ENCODE measurements around the gene MTHFD1L. TPM values are rescaled to one million over a fixed set of nuclear protein-coding genes. Genes with fewer than 3 reads are reported as not detected.
"Not testable (repeated sequence)": the region's sequence is repeated elsewhere in the genome, so short reads cannot be mapped to it uniquely, and the experiment has no call there.

The MTHFD1L gene
- total and polyA plus RNA-seq, 3 experiments from 2014 or later: 5.8 to 108 (median 102) TPM

DNA sequence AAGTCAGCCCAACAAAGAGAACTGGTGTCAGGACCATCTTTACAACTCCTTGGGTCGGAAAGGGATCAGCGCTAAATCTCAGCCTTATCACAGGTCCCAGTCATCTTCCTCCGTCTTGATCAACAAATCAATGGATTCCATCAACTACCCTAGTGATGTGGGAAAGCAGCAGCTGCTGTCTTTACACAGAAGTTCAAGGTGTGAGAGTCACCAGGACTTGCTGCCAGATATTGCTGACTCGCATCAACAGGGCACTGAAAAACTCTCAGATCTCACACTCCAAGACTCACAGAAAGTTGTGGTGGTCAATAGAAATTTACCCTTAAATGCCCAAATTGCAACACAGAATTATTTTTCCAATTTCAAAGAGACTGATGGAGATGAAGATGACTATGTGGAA is 25.3 kb upstream of the MTHFD1L start:
- POLR2A ChIA-PET: no interaction called here
- no peaks in the 10 kb centered on the region for H3K9me3 ChIP-seq (ENCODE audit: low read length)
- H3K4me1 Mint-ChIP-seq: no peaks in the 10 kb centered on the region
- CTCF ChIA-PET: no interaction called here
- H3K4me3 Mint-ChIP-seq: no peak overlapping the region
- H3K27ac ChIP-seq (ENCODE audit: low read depth, low read length): no peak overlapping the region
- no peak overlapping the region for H3K27ac Mint-ChIP-seq
- H3K27me3 Mint-ChIP-seq: no peaks in the 10 kb centered on the region
- H3K27me3 ChIP-seq (ENCODE audit: insufficient read depth, low read length, poor library complexity, severe bottlenecking): no peaks in the 10 kb centered on the region
- H3K4me1 ChIP-seq (ENCODE audit: insufficient read depth, low read length): no peaks in the 10 kb centered on the region
- no peaks in the 10 kb centered on the region for H3K36me3 ChIP-seq (ENCODE audit: insufficient read depth, low read length)
- no peak for DNase-seq
- no peaks in the 10 kb centered on the region for H3K9me3 Mint-ChIP-seq
- no peak overlapping the region for H3K4me3 ChIP-seq (ENCODE audit: low read length)
- H3K36me3 Mint-ChIP-seq: peaks cover 0 to 32% (median 0%) of the 10 kb centered on the region in 3 donors

DNA sequence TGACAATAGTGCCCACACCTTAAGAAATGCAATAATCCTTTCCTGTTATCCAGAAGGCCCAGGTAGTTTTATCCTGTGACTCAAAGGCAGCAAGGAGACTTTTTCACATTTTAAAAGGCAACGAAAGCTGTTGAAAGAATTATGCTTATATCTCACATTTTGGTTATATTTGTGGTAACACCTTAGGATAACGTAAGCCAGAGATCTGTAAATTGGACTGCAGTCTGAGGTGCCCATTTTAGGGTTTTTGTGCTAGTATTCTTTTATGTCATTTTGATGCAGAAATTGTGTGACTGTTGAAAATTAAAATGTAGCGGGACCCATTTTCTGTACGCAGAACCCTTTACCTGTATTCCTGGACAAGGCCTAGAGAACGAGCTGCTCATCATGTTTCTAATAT is 24.3 kb upstream of the MTHFD1L start:
- Mint-ChIP-seq H3K9me3 (no peaks in the 10 kb centered on the region), H3K36me3 (peaks cover 0 to 30% (median 0%) of the 10 kb centered on the region in 3 donors), H3K27ac (no peak overlapping the region), H3K4me3 (no peak overlapping the region), H3K4me1 (no peaks in the 10 kb centered on the region), H3K27me3 (no peaks in the 10 kb centered on the region)
- no peaks in the 10 kb centered on the region for H3K36me3 ChIP-seq (ENCODE audit: insufficient read depth, low read length)
- no peak for DNase-seq
- no peak overlapping the region for H3K27ac ChIP-seq (ENCODE audit: low read depth, low read length)
- CTCF ChIA-PET: no interaction called here
- POLR2A ChIA-PET: interaction anchor here (0.6 kb wide), 1 partner anchor 971 kb away, joined by 3 read pairs; no protein-coding TSS in a partner anchor
- no peaks in the 10 kb centered on the region for H3K4me1 ChIP-seq (ENCODE audit: insufficient read depth, low read length)
- H3K4me3 ChIP-seq (ENCODE audit: low read length): no peak overlapping the region
- no peaks in the 10 kb centered on the region for H3K27me3 ChIP-seq (ENCODE audit: insufficient read depth, low read length, poor library complexity, severe bottlenecking)
- H3K9me3 ChIP-seq (ENCODE audit: low read length): no peaks in the 10 kb centered on the region

GRCh38 chr6:150841697-150842096 is 23.8 kb upstream of the MTHFD1L start:
- Mint-ChIP-seq H3K27ac (no peak overlapping the region), H3K36me3 (peaks cover 0 to 30% (median 0%) of the 10 kb centered on the region in 3 donors), H3K4me1 (no peaks in the 10 kb centered on the region), H3K4me3 (no peak overlapping the region), H3K27me3 (no peaks in the 10 kb centered on the region), H3K9me3 (no peaks in the 10 kb centered on the region)
- no peak overlapping the region for H3K27ac ChIP-seq (ENCODE audit: low read depth, low read length)
- H3K4me1 ChIP-seq (ENCODE audit: insufficient read depth, low read length): no peaks in the 10 kb centered on the region
- H3K4me3 ChIP-seq (ENCODE audit: low read length): no peak overlapping the region
- H3K9me3 ChIP-seq (ENCODE audit: low read length): no peaks in the 10 kb centered on the region
- DNase-seq: no peak
- POLR2A ChIA-PET: interaction anchor here (0.6 kb wide), 1 partner anchor 971 kb away, joined by 3 read pairs; no protein-coding TSS in a partner anchor
- CTCF ChIA-PET: no interaction called here
- H3K36me3 ChIP-seq (ENCODE audit: insufficient read depth, low read length): no peaks in the 10 kb centered on the region
- H3K27me3 ChIP-seq (ENCODE audit: insufficient read depth, low read length, poor library complexity, severe bottlenecking): no peaks in the 10 kb centered on the region

DNA sequence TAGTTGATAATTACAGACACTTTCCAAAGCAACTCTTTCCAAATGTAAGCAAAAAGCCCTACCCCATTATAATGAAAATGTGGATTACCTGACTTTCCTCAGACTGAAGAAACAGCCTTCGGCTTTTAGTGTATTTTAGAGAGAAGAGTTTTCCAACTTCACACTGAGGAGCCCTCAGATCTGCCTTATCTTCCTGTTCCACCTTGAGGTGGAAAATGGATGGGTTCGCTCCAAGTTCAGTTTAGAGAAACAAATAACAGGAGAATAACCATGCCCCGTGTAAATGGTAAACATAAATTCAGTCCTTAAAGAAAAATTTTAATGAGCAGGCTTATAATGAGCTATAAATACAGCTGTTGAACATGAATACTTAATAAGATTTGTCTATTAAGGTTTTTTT is 21.1 kb upstream of the MTHFD1L start:
- H3K36me3 Mint-ChIP-seq: peaks cover 0 to 29% (median 0%) of the 10 kb centered on the region in 3 donors
- H3K27ac Mint-ChIP-seq: no peak overlapping the region
- no peak overlapping the region for H3K4me3 ChIP-seq (ENCODE audit: low read length)
- H3K27me3 Mint-ChIP-seq: peaks cover 1 to 3% of the 10 kb centered on the region in 2 donors
- ChIA-PET POLR2A (no interaction called here), CTCF (interaction anchor here (0.9 kb wide), 1 partner anchor 24 kb away, joined by 3 read pairs; no protein-coding TSS in a partner anchor)
- H3K9me3 Mint-ChIP-seq: no peaks in the 10 kb centered on the region
- H3K36me3 ChIP-seq (ENCODE audit: insufficient read depth, low read length): no peaks in the 10 kb centered on the region
- no peak overlapping the region for H3K4me3 Mint-ChIP-seq
- no peaks in the 10 kb centered on the region for H3K4me1 Mint-ChIP-seq
- no peaks in the 10 kb centered on the region for H3K27me3 ChIP-seq (ENCODE audit: insufficient read depth, low read length, poor library complexity, severe bottlenecking)
- H3K9me3 ChIP-seq (ENCODE audit: low read length): no peaks in the 10 kb centered on the region
- no peaks in the 10 kb centered on the region for H3K4me1 ChIP-seq (ENCODE audit: insufficient read depth, low read length)
- H3K27ac ChIP-seq (ENCODE audit: low read depth, low read length): no peak overlapping the region
- DNase-seq: no peak

DNA sequence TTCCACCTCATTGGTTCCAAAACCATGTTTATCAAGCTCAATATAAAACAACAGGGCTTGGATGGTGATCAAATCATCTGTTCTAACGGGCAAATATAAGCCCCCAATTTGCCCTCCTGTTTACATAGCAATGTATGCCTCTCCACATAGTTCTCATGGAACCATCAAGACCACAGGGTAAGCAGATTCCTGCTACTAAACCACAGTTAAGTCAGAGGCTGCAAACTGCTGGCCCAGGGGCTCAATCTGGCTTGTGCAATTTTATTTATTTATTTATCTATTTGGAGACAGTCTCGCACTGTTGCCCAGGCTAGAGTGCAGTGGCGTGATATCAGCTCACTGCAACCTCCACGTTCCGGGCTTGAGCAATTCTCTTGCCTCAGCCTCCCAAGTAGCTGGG is 18.9 kb upstream of the MTHFD1L start:
- no peaks in the 10 kb centered on the region for H3K9me3 Mint-ChIP-seq
- CTCF ChIA-PET: no interaction called here
- POLR2A ChIA-PET: no interaction called here
- no peak for DNase-seq
- peaks cover 3% of the 10 kb centered on the region in 2 donors for H3K27me3 Mint-ChIP-seq
- no peak overlapping the region for H3K27ac Mint-ChIP-seq
- Histone ChIP-seq H3K4me1 (ENCODE audit: insufficient read depth, low read length) (no peaks in the 10 kb centered on the region), H3K27ac (ENCODE audit: low read depth, low read length) (no peak overlapping the region), H3K9me3 (ENCODE audit: low read length) (no peaks in the 10 kb centered on the region), H3K4me3 (ENCODE audit: low read length) (no peak overlapping the region), H3K36me3 (ENCODE audit: insufficient read depth, low read length) (no peaks in the 10 kb centered on the region), H3K27me3 (ENCODE audit: insufficient read depth, low read length, poor library complexity, severe bottlenecking) (no peaks in the 10 kb centered on the region)
- no peak overlapping the region for H3K4me3 Mint-ChIP-seq
- peaks cover 0 to 6% (median 0%) of the 10 kb centered on the region in 3 donors for H3K36me3 Mint-ChIP-seq
- H3K4me1 Mint-ChIP-seq: no peaks in the 10 kb centered on the region

DNA sequence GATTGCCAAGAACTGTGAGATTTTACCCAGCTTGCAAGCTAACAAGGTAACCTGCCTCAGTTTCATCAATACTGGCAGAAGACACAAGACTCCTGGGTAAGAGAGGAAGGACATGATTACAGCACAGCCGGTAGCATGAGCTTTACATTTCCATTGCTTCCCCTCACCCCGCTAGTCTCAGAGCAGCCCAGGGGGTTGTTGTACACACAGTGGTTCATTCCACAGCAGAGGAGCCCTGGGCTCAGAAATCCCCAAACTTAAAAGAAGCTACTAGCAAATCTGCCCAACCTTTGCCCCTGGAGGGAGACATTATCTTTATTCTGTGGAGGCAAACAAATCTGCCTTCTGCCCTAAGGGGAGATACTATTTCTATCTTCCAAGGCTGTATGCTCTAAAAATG is 17.1 kb upstream of the MTHFD1L start:
- Histone ChIP-seq H3K4me1 (ENCODE audit: insufficient read depth, low read length) (no peaks in the 10 kb centered on the region), H3K27me3 (ENCODE audit: insufficient read depth, low read length, poor library complexity, severe bottlenecking) (no peaks in the 10 kb centered on the region), H3K36me3 (ENCODE audit: insufficient read depth, low read length) (no peaks in the 10 kb centered on the region), H3K4me3 (ENCODE audit: low read length) (no peak overlapping the region), H3K27ac (ENCODE audit: low read depth, low read length) (no peak overlapping the region), H3K9me3 (ENCODE audit: low read length) (no peaks in the 10 kb centered on the region)
- Mint-ChIP-seq H3K4me1 (no peaks in the 10 kb centered on the region), H3K27me3 (peaks cover 3% of the 10 kb centered on the region in 2 donors), H3K36me3 (no peaks in the 10 kb centered on the region), H3K9me3 (no peaks in the 10 kb centered on the region), H3K4me3 (no peak overlapping the region), H3K27ac (no peak overlapping the region)
- ChIA-PET POLR2A (no interaction called here), CTCF (interaction anchor here (0.8 kb wide), 1 partner anchor 17 kb away, joined by 3 read pairs; the partner anchor contains the start of gene MTHFD1L)
- no peak for DNase-seq

DNA sequence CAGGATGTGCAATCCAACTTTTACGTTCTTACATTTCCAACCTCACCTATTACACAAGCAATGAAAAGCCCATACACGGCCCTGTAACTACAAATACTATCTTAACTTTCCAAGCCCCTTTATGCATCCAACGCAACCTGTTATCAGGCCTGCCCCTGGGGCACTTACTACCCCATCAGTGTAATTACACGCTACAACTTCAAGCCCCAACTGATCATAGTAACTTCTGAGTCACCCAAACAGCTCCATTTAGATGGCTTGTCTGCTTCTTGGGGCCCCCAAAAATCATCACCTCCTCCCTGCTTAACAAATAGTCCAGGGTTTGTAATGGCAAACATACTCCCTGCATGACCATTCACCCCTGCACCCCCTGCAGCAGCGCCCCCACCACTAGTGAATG is 11.1 kb upstream of the MTHFD1L start:
- H3K4me3 Mint-ChIP-seq; H3K36me3 ChIP-seq (ENCODE audit: insufficient read depth, low read length); H3K4me3 ChIP-seq (ENCODE audit: low read length); H3K4me1 Mint-ChIP-seq; DNase-seq; H3K9me3 ChIP-seq (ENCODE audit: low read length); H3K27me3 Mint-ChIP-seq; H3K27me3 ChIP-seq (ENCODE audit: insufficient read depth, low read length, poor library complexity, severe bottlenecking); H3K9me3 Mint-ChIP-seq; H3K36me3 Mint-ChIP-seq; POLR2A ChIA-PET; H3K27ac ChIP-seq (ENCODE audit: low read depth, low read length); H3K4me1 ChIP-seq (ENCODE audit: insufficient read depth, low read length); H3K27ac Mint-ChIP-seq: not testable (repeated sequence)
- CTCF ChIA-PET: interaction anchor here (1.6 kb wide), 1 partner anchor 38 kb away, joined by 4 read pairs; no protein-coding TSS in a partner anchor

- POLR2A ChIA-PET; H3K27ac ChIP-seq (ENCODE audit: low read depth, low read length); H3K9me3 ChIP-seq (ENCODE audit: low read length); H3K27me3 Mint-ChIP-seq; H3K4me3 Mint-ChIP-seq; H3K4me3 ChIP-seq (ENCODE audit: low read length); H3K27ac Mint-ChIP-seq; H3K36me3 Mint-ChIP-seq; DNase-seq; H3K4me1 Mint-ChIP-seq; H3K9me3 Mint-ChIP-seq; H3K4me1 ChIP-seq (ENCODE audit: insufficient read depth, low read length); H3K27me3 ChIP-seq (ENCODE audit: insufficient read depth, low read length, poor library complexity, severe bottlenecking); H3K36me3 ChIP-seq (ENCODE audit: insufficient read depth, low read length): not testable (repeated sequence)
- CTCF ChIA-PET: interaction anchor here (1.6 kb wide), 1 partner anchor 37 kb away, joined by 4 read pairs; no protein-coding TSS in a partner anchor
Observed at GRCh38 chr6:150855171-150855570, 10.3 kb upstream of the MTHFD1L start.

Data from CD8-positive, alpha-beta memory T cell (primary cell).